Activated T-helper 9 cell treated with anti-CD3 and anti-CD28 coated beads, Interleukin-2, amount 50 U/mL, for 16 hours (primary cell): ENCODE results near the gene SCAF4.
"Not testable (repeated sequence)": the region's sequence is repeated elsewhere in the genome, so short reads cannot be mapped to it uniquely, and the experiment has no call there.

Experiments
- DNase-seq: peaks from one replicate; pipeline ENCODE4 v3.0.0-alpha.2; 2020; ENCODE audit warnings: low read depth

Gene SCAF4

DNA sequence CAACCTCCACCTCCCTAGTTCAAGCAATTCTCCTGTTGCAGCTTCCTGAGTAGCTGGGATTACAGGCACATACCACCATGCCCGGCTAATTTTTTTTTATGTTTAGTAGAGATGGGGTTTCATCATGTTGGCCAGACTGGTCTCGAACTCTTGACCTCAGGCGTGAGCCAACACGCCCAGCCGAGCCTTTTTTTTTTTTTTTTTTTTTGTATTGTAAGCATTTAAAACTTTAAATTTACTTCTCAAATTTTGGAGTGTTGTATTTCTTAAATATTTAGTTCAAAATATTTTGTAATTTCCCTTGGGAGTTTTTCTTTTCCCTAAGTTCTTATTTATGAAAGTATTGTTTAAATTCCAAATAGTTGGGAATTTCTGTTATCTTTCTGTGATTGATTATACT is 9.2 kb upstream of the SCAF4 start:
- no peak for DNase-seq

DNA sequence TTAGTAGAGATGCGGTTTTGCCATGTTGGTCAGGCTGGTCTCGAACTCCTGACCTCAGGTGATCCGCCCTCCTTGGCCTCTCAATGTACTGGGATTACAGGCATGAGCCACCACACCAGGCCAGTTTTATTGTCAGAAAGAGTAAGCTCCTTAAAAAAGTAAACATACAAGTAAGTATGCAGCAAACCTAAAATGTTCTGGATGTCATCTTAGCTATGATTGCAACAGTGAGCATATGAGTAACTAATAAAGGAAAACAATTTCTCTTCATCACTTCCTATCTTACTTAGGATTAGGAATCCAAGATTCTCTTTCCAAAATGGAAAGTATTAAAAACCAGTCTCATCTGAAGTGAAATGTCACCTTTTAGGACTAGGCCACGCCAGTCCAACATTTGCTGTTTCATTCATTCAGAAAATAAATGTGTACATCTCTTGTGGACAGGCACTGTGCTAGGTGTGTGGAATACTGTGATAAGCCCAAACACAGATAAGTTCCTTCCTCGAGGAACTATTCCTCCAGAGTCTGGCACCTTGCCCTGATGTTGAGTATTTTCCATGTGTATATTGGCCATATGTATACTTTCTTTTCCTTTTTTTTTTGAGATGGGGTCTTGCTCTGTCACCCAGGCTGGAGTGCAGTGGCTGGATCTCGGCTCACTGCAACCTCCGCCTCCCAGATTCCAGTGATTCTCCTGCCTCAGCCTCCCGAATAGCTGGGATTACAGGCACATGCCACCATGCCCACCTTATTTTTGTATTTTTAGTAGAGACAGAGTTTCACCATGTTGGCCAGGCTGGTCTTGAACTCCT is 5.9 kb upstream of the SCAF4 start:
- not testable (repeated sequence) for DNase-seq

DNA sequence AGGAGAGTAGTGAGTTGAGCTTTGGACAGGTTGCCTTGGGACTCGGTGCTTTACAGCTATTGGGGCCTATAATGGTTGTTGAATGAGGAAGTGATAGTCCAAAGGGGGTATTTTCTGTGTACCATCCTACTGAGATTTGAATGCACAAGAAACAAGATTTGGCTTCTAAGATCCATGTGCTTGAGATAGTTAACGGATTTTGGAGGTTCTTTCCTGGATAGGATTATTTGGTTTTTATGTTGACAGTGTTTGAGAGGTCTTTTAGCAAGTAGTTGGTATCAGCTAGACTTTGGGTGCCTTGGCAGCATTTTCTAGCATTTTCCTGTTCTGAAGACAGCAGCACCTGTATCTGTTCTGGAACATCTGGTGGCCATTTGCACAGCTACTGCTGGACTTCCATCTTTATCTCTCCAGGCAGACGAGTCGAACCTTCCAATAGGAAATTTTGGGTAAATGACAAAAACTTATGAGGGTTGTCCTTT is 3.6 kb upstream of the SCAF4 start:
- no peak for DNase-seq

DNA sequence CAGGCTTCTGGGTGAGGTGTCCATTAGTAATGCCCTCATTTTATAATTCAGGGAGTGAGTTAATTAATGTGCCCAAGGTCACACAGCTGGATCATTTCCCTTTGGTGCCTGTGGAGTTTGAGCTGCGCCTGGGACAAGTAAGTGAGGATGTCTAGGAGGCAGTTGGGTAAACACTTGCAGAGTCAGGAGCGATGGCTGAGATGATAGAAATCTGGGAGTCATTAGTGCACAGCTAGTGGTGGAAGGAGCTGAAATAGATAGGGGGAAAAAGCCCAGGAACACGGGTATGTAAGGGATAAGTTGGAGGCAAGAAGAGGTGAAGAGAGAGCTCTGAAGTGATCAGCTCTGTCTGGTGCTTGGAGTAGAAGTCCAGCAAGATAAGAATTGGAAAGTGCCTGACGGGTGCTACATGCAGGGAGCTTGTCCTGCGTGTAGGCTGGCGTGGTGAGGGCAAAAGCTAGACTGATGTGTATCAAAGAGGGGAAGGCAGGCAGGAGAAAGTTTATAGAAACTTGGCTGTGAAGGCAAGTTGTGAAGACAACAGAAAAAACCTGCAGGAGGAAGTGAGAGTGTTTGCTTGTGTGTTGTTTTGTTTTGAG is 1.7 kb upstream of the SCAF4 start:
- DNase-seq, result no peak

DNA sequence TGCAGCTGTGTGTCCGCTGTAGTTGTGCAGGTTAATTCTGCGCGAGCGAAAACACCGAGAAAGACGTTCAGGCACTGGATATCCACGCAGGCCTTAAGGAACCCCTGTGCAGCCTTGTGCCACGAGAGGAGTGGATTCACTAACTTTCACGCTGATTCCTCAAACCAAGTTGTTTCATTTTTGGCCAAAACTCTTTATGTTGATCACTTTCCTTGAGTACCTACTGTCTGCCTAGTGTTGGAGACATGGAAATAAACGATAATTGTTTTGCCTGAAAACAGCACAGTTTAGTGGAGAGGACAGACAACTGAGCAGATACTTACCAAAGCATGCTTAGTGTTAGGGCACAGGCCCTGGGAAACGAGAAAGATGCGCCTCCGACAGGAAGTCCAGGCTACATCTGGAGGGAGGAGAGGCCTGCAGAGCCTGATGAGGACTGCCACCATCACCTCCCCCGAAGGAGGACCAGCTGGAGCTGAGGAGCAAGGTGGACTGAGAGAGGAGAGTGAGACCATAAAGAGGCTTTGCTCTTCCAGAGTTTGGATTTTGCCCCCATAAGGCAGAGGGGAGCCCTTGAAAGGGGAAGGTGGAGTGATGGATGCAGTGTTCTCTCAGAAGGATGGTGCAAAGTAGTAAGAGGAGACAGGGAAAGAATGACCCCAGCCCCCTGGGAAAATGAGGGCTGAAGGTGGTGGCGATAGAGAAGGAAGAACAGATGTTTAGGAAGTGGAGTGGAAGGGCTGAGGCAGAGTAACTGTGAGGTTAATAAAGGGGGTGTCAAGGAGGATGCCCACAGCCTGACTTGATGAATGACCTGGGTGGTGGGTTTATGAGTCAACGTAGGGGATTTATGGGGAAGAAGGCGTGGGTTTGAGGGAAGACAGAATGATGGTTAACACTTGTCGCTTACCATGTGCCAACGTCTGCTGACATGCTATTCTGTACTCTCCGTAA is 956 bp upstream of the SCAF4 start:
- DNase-seq, result no peak

DNA sequence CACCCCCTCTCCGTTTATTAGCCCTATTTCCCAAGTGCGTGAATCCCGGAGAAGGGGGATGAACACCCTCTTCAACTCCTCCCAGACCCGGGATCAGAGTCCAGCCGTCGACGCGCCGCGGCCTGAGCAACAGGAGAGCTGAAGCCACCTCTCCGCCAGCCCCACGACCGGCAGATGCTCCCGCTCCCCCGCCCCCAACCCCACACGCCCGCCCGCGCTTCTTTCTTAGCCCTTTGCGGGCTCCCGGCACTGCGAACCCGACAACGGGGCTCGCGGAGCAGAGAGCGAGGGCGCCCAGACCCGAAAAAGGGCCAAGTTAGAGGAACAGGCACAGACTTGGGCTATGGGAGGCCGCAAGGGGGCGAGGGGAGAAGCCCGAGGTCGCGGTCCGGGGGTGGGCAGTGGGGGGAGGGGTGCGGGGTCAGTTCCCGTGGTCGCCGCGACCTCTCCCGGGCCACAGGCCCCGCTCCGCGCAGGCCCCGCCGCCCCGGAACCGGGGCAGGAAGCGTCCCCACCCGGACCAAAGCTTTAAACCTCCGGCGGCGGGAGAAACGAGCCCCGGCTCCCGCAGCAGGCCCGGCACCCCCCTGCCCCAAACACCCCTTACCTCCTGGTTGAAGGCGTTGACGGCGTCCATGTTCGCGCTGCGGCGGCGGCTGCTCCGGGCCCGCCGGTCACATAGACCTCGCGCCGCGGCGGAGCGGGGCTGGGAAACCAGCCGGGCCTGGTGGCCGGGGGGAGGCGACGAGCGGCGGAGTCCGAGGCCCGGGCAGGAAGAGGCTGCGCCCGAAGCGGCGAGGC is 662 bp downstream of the SCAF4 start:
- peak; percentile 36 for DNase-seq

DNA sequence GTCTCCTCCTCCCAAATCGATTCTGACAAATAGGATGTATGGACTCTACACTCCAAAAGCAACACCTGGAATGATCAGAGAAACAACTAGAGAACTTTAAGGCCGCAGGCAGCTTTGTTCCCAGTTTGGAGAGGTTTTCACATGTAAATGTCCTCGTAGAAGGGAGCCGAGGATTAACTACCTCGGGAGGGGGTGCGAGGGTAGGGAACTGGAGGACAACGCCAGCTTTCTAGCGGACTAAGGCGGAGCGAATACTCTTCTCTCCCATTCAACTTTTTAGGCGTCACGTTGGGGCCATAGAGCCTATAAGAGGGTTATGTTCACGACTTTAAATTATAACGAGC is 1.2 kb downstream of the SCAF4 start:
- no peak for DNase-seq

DNA sequence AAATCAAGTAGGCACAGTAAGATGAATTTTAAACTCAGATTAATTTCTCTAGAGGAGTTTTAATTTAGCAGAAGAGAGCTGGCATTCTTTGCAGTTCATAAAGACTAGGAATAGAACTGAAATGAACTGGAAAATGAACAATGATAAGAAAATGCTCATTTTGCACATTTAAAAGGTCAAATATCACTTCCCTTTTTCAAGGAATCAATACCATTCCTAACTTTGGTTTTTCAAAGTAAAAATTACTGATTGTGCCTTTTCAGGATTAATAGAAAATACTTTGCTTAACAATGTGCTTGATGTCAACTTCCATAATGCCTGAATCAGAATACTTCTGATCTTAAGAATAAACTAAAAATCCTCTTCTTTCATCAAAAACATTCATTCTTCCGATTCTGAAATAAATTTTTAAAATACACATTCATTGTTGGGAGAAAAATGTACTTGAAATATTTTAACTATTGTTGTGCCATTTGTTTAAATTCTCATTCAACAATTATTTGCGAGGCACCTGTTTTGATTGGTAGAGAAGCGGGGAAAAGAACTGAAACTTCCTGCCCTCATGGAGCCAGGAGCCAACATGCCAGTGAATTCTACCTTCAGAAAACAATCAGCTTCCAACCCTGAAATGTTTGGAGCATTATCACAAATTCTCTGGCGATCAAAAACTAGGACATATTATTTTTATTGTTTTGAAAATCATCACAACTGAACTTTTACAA is 2.1 kb downstream of the SCAF4 start:
- no peak for DNase-seq

DNA sequence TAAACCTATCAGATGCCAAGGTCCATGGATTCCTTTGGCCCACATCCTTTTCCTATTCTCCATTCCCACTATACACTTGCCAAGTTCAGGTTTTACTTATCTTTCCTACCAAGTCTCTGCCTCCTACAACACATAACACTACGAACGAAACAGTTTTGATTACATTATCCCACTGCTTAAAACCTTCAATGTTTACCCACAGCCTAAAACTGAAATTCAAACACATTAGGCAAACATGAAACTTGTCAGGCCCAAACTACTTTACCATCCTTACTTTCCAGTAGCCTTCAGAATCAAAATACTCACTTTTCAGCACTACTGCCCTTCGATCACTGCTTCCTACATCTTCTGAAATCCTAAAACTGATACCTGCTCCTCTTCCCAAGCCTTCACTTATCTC is 3.0 kb downstream of the SCAF4 start:
- no peak for DNase-seq

DNA sequence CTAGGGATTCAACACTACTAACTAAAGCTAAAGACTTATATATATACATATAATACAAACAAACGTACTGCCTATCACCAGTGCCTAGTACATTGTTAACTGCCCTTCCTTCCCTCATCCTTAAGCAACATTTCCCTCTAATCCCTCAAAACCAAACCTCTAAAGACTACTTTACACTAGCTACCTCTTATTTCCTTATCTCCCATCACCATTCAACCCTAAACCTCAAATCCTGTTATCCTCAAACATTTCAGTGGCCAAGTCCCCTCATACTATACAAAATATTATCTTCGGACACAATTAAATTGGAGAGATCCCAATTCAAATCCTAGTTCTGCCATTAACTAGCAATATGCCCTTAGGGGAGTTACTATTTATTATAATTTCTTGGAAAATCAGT is 3.7 kb downstream of the SCAF4 start:
- no peak for DNase-seq

DNA sequence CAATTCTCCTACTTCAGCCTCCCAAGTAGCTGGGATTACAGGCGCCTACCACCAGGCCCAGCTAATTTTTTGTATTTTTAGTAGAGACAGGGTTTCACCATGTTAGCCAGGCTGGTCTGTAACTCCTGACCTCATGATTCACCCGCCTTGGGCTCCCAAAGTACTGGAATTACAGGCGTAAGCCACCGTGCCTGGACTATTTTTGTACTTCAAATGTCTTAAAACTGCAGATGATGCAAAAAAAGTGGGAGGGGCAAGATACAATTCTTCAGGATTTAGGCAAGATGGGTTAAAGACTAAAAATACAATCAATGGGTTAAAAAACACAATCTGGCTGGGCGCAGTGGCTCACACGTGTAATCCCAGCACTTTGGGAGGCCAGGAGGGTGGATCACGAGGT is 4.7 kb downstream of the SCAF4 start:
- no peak for DNase-seq

DNA sequence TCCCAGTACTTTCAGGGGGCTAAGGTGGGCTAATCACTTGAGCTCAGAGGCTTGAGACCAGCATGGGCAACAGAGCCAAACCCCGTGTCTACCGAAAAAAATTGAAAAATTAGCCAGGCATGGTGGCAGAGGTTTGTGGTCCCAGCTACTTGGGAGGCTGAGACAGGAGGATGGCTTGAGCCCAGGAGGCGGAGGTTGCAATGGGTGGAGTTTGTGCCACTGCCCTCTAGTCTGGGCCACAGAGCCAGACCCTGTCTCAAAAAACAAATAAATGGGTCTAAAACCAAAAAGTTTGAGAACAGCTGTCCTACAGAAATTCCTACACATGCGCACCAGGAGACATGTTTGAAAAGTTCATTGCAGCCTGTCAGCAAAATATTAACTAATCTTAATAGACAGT is 5.5 kb downstream of the SCAF4 start:
- no peak for DNase-seq

DNA sequence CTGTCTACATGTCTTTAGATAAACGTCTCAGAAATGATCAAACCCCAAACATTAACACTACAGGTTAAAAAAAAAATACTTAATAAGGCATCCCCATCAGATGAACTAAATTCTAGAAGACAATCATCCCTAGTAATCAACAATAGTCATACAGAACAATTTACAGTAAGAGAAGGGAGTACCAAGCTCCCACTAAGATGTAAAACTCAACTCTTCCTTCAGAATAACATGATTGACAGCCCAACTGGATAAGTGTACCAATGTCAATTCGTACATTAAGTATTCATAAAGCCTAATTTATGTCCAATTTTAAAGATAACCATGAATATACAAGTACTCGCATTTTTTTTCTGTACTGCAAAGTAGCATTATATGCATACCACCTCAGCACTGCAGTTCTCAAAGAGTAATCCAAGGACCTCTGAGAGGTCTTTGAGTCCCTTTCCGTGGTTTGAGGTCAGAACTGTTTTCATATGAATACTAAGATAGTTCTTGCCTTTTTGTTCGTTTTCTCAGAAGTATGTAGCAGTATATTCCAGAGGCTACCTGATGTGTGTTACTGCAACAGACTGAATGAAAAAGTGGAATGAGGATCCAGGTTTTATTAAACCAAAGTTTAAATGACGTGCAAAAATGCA is 6.6 kb downstream of the SCAF4 start:
- DNase-seq, result no peak

DNA sequence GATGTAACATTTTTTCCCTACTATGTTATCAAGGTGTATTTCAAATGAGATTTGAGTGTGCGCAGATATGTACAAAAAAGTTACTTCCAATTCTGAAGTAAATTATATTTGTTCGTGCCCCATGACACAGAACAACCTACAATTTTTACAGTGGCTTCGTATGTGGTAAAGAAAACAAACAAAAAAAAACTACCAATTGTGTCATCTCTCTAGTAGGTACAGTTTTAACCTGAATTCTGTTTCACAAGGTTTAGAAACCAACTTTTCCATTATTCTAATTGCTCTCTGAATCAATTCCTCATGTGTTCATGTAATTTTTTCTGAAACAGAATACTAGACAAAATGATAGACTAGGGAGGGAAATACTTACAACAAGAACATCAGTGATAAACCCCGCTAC is 7.4 kb downstream of the SCAF4 start:
- no peak for DNase-seq

DNA sequence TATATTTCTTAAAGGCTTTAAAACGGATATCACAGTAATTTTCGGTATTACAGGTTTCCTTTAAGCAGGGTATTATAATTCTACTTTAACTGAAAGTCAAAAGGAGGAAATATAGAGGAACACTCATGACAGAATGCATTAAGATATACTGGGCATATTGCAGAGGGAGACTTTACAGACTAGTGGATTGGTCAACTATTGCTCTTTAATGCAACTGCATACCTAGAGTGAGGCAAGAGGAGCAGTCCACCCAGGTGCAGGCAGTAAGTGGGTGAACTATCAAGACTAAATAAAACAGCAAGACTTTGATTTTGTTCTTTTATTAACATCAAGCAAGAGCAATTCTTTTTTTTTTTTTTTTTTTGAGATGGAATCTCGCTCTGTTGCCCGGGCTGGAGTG is 10.5 kb downstream of the SCAF4 start:
- DNase-seq, result no peak

DNA sequence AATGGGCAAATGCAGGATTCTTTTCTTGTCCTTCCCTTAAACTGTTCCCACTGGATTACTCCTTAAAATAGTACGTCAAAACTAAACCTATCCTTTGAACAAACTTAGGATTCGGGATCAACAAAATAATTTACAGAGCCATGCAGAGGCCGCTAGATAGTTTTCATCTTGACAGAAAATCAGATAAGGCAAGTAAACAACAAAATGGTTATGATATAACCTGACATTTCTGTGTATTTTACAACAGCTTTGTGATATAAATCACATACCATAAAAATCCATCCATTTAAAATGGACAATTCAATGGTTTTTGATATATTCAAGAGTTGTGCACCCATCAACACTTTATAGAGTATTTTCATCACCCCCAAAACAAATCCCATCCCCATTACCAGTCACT is 11.2 kb downstream of the SCAF4 start:
- no peak for DNase-seq

DNA sequence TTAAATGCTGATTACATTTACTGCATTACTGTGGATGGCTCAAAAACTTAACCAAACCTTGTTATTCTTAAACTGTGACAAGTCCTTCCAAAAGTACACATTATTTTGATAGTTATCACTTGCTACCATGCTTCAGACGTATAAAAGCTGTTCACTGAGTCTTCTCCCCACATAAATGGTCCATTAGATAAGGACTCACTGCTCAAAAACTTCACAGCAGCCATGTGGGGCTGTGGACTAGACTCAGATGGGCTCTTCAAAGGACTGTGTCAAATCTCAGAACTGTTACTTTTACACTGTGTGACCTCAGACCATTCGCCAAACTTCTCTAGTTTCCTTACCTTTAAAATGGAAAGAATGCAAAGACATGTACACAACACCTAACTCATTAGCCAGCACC is 11.6 kb downstream of the SCAF4 start:
- DNase-seq, result no peak

DNA sequence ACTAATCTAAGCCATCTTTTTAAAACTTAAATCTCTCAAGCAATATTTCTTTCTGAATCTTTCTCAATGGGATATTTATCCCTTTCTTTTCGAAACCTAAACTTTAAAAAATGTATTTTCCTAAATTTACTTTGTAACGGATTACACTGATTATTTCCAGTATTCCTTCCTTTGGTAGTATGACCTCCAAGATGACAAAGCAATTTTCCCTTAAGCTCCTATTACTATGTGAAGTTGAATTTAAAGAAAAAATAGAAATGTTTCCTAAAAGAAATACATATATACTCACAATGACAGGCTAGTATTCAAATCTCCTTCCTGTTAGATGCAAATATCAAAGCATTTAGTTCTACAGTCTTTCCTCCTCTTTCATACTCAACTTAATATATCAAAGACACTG is 15.8 kb downstream of the SCAF4 start:
- DNase-seq, result no peak

DNA sequence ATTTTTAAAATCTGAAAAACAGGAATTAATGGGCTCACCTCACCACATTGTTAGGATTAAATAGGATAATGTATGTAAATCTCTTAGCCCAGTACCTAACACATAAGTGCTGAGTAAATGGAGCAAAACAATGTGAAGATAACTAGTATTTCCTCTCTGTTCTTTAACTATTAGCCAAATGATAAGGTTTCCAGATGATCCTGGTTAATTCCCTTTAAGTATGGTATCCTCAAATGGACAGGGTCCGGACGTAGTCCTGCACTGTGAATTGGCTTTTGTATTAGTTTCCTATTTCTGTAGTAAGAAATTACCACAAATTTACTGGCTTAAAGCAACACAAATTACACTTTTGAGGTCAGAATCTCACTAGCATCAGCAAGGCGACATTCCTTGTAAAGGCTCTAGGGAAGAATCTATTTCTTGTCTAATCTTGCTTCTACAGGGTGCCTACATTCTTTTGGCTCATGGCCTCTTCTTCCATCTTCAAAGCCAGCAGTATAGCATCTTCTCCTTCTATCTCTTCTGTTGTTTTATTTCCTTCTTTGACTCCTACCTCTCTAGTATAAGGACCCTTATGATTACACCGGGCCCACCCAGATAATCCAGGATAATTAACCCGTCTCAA is 17.1 kb downstream of the SCAF4 start:
- DNase-seq, result no peak

DNA sequence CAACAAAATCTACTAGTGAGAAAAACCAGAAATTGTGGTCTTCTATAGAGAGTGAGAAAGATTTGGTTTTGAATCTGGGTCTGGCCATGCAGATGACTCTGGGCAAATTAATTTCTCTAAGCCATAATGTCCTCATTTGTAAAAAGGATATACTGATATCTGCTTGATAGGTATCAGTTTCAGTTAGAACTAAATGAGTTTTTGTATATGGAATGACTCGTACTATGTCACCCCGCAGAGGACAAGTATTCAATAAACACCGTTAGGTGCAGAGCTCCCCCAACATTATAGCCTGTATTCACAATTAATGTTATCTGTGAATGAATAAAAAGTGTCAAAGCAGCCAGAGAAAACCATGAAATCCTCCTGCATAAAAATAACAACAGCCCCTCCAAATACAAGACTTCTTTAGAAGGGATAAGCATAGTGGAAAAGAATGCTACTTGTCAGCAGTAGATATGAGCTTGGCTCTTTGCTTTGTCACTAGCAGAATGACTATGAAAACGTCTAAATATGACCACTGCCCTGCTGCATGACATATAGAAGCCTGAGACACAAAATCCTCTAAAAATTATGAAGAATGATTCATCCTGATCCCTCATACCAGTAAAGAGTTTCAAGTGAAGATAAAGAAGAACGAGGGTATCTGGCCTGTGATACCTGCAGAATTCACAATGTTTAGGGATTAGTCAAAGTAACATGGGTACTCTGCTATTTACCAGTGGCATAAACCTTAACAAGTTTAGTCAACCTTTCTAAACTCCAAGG is 17.8 kb downstream of the SCAF4 start:
- no peak for DNase-seq
